ENCODE data around the gene CHCHD3. TPM values are rescaled to one million over a fixed set of nuclear protein-coding genes. Genes with fewer than 3 reads are reported as not detected.

CHCHD3 gene
- total RNA-seq, 5 donors from 2014 or later (not counting 1 experiment from before 2014, with no cell fraction given) = 25.6 to 33.7 (median 30.3) TPM

DNA sequence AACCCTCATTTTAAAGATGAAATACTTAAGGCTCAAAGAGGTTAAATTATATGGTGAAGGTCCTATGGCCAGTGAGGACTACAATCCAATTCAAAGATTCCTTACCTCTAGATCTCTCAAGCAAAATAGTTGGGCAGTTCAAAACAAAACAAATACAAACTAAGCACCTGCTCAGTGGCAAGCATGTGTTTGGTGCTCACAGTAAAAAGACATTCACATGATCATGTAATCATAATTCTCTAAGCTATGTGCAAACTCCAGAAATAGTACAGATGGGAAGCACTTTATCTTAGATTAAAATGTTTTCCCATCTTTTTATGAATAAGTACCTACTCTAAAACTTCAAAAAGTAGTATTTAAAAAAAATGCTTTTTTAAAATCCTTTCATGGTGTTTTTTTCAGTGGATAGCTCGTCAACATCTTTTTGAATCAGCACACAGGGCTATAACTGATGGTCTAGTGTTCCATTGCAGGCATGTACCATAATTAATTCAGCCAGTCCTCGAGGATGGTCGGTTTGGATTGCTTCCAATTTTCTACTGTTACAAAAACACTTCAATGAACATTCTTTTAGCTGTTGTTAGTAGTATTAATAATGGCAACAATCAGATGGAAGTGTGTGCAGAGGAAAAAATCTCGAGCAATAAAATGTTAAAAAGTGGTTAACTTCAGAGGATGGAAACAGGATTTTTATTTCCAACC lies 58.4 kb downstream of the CHCHD3 start:
- no peaks in the 10 kb centered on the region for H3K27me3 ChIP-seq (replicated peaks in 1 of 2; ENCODE audit: control insufficient read depth in 2 of 2, extremely low read depth in 1 of 2, insufficient read depth in 2 of 2, low read length in 1 of 2)
- Mint-ChIP-seq H3K9me3 (peaks cover 0 to 6% (median 2%) of the 10 kb centered on the region in 3 donors), H3K4me1 (peaks cover 0 to 7% (median 2%) of the 10 kb centered on the region in 3 donors), H3K27ac (no peak overlapping the region), H3K36me3 (peaks cover 48% of the 10 kb centered on the region), H3K27me3 (no peaks in the 10 kb centered on the region), H3K4me3 (no peak overlapping the region)
- WGBS (ENCODE audit: insufficient coverage) = no CpG with 5 or more reads among the region's 4 CpGs
- ChIA-PET POLR2A (no interaction called here), CTCF (no interaction called here)
- H3K27ac ChIP-seq (ENCODE audit: low read length) = no peak overlapping the region
- DNase-seq = no peak
- H3K4me3 ChIP-seq (ENCODE audit: control insufficient read depth in 1 of 2, extremely low read depth in 1 of 2, low read length in 1 of 2) = no peak overlapping the region
- no peak for ATAC-seq (replicated peaks in 1 of 4)
- H3K9me3 ChIP-seq = no peaks in the 10 kb centered on the region
- no peaks in the 10 kb centered on the region for H3K4me1 ChIP-seq (ENCODE audit: control insufficient read depth in 1 of 2, extremely low read depth in 1 of 2, insufficient read depth in 2 of 2, low read length in 2 of 2)
- H3K36me3 ChIP-seq (ENCODE audit: control insufficient read depth in 2 of 2, extremely low read depth in 1 of 2, insufficient read depth in 1 of 2, low read length in 1 of 2) = peaks cover 4 to 6% of the 10 kb centered on the region in 2 donors

DNA sequence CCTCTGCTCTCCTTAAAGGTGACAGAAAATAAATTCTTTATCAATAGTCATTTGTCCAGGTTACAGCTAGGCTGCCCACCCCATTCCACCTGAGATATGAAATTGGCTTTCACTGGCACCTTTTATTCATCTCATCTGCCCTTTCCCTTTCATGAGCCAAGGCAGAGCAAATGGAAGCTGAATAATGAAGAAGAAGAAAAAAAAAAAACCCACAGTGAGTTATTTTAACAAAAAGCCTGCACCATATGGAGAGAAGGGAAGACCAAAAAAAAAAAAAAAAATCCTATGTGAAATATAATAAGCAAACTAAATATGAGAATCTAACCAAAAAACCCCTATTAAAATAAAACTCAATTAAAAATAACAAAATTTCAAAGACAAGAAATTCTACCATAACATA lies 59.2 kb downstream of the CHCHD3 start:
- ChIA-PET POLR2A (interaction anchor here in 1 of 2 donors (0.6 kb wide), 1 partner anchor 223 kb away, joined by 4 read pairs; no protein-coding TSS in a partner anchor), CTCF (no interaction called here)
- no peaks in the 10 kb centered on the region for H3K4me1 ChIP-seq (ENCODE audit: control insufficient read depth in 1 of 2, extremely low read depth in 1 of 2, insufficient read depth in 2 of 2, low read length in 2 of 2)
- ATAC-seq (replicated peaks in 1 of 4) (no peak), DNase-seq (no peak)
- no peak overlapping the region for H3K4me3 ChIP-seq (ENCODE audit: control insufficient read depth in 1 of 2, extremely low read depth in 1 of 2, low read length in 1 of 2)
- Mint-ChIP-seq H3K4me3 (no peak overlapping the region), H3K27ac (no peak overlapping the region), H3K4me1 (peaks cover 0 to 5% (median 0%) of the 10 kb centered on the region in 3 donors), H3K9me3 (peaks cover 0 to 6% (median 2%) of the 10 kb centered on the region in 3 donors), H3K36me3 (peaks cover 48% of the 10 kb centered on the region), H3K27me3 (no peaks in the 10 kb centered on the region)
- no peaks in the 10 kb centered on the region for H3K9me3 ChIP-seq
- H3K27ac ChIP-seq (ENCODE audit: low read length) = no peak overlapping the region
- no peaks in the 10 kb centered on the region for H3K27me3 ChIP-seq (replicated peaks in 1 of 2; ENCODE audit: control insufficient read depth in 2 of 2, extremely low read depth in 1 of 2, insufficient read depth in 2 of 2, low read length in 1 of 2)
- peaks cover 4 to 6% of the 10 kb centered on the region in 2 donors for H3K36me3 ChIP-seq (ENCODE audit: control insufficient read depth in 2 of 2, extremely low read depth in 1 of 2, insufficient read depth in 1 of 2, low read length in 1 of 2)

DNA sequence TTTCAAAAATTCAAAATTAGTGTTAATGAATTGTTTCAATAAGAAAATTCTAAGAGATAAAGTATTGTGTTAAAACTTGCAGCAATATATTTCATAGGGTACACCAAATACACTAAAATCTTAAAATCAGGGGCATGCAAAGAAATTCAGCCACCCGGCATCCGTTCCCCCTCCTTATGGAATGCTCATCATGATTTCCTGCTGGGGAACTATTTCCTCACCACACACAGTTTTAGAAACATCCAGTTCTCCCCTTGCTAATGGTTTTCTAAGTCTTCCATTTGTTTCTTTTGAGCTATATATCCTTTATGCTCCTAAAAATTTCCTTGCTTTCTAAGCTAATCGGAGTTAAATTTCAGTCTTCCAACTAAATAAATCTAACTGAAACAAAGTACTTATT lies 60.7 kb downstream of the CHCHD3 start:
- Mint-ChIP-seq H3K36me3 (peaks cover 58% of the 10 kb centered on the region), H3K27me3 (no peaks in the 10 kb centered on the region), H3K4me3 (no peak overlapping the region), H3K27ac (no peak overlapping the region), H3K9me3 (no peaks in the 10 kb centered on the region), H3K4me1 (peaks cover 0 to 7% (median 4%) of the 10 kb centered on the region in 3 donors)
- no peaks in the 10 kb centered on the region for H3K9me3 ChIP-seq
- H3K4me1 ChIP-seq (ENCODE audit: control insufficient read depth in 1 of 2, extremely low read depth in 1 of 2, insufficient read depth in 2 of 2, low read length in 2 of 2) = no peaks in the 10 kb centered on the region
- H3K4me3 ChIP-seq (ENCODE audit: control insufficient read depth in 1 of 2, extremely low read depth in 1 of 2, low read length in 1 of 2) = no peak overlapping the region
- H3K36me3 ChIP-seq (ENCODE audit: control insufficient read depth in 2 of 2, extremely low read depth in 1 of 2, insufficient read depth in 1 of 2, low read length in 1 of 2) = peaks cover 4 to 6% of the 10 kb centered on the region in 2 donors
- no peak for ATAC-seq (replicated peaks in 1 of 4)
- ChIA-PET POLR2A (no interaction called here), CTCF (no interaction called here)
- H3K27me3 ChIP-seq (replicated peaks in 1 of 2; ENCODE audit: control insufficient read depth in 2 of 2, extremely low read depth in 1 of 2, insufficient read depth in 2 of 2, low read length in 1 of 2) = no peaks in the 10 kb centered on the region
- WGBS (ENCODE audit: insufficient coverage) = 50% methylated on average over 2 of the region's 3 CpGs
- no peak overlapping the region for H3K27ac ChIP-seq (ENCODE audit: low read length)
- no peak for DNase-seq

DNA sequence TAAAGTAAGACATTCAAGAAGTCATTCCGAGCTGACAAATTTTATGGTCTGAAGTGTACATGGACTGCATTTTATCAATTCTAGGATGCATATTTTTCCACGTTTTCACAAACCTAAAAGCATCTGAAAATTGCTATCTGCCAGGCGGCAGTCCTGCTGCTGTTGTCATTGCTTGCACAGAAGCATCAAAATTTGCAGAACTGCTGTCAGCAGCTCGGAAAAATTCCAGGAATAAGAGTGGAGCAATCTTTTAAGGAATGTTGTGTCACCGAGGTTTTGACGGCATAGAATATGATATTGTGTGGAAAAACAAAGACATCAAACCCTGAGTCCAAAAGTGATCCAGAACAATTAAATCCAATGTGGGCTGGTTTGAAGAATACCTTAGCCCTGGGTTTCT lies 61.4 kb downstream of the CHCHD3 start:
- H3K4me1 Mint-ChIP-seq = peaks cover 0 to 10% (median 6%) of the 10 kb centered on the region in 3 donors
- H3K36me3 ChIP-seq (ENCODE audit: control insufficient read depth in 2 of 2, extremely low read depth in 1 of 2, insufficient read depth in 1 of 2, low read length in 1 of 2) = peaks cover 4 to 6% of the 10 kb centered on the region in 2 donors
- H3K9me3 ChIP-seq = no peaks in the 10 kb centered on the region
- WGBS (ENCODE audit: insufficient coverage) = 97% methylated on average over 6 of the region's 6 CpGs
- no peak overlapping the region for H3K4me3 Mint-ChIP-seq
- H3K4me1 ChIP-seq (ENCODE audit: control insufficient read depth in 1 of 2, extremely low read depth in 1 of 2, insufficient read depth in 2 of 2, low read length in 2 of 2) = no peaks in the 10 kb centered on the region
- no peak for ATAC-seq (replicated peaks in 1 of 4)
- no peaks in the 10 kb centered on the region for H3K27me3 Mint-ChIP-seq
- DNase-seq = no peak
- H3K36me3 Mint-ChIP-seq = peaks cover 62% of the 10 kb centered on the region
- POLR2A ChIA-PET = no interaction called here
- H3K9me3 Mint-ChIP-seq = no peaks in the 10 kb centered on the region
- CTCF ChIA-PET = no interaction called here
- no peak overlapping the region for H3K27ac Mint-ChIP-seq
- H3K27me3 ChIP-seq (replicated peaks in 1 of 2; ENCODE audit: control insufficient read depth in 2 of 2, extremely low read depth in 1 of 2, insufficient read depth in 2 of 2, low read length in 1 of 2) = no peaks in the 10 kb centered on the region
- no peak overlapping the region for H3K27ac ChIP-seq (ENCODE audit: low read length)
- H3K4me3 ChIP-seq (ENCODE audit: control insufficient read depth in 1 of 2, extremely low read depth in 1 of 2, low read length in 1 of 2) = no peak overlapping the region

DNA sequence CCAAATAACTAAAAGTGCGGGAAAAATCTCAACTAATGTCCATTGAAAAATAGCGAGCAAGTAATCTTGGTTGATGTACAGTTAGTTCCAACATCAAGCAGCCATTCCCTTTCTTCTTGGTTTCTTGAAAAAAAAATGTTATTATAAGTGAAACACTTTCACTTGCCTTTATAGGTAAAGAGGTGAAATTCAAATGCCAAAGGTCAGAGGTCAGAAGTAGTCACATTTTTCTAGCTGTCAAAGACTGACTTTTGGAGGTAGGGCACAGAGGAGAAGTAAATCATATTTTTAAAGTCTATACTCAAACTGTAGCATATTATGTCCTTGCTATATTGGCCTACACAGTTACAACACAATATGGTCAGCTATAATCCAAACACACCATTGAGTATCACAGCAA lies 62.3 kb downstream of the CHCHD3 start:
- ATAC-seq (replicated peaks in 1 of 4) (no peak), DNase-seq (no peak)
- no peaks in the 10 kb centered on the region for H3K27me3 Mint-ChIP-seq
- ChIA-PET POLR2A (no interaction called here), CTCF (no interaction called here)
- H3K27ac Mint-ChIP-seq = no peak overlapping the region
- Histone ChIP-seq H3K4me1 (ENCODE audit: control insufficient read depth in 1 of 2, extremely low read depth in 1 of 2, insufficient read depth in 2 of 2, low read length in 2 of 2) (no peaks in the 10 kb centered on the region), H3K9me3 (no peaks in the 10 kb centered on the region), H3K36me3 (ENCODE audit: control insufficient read depth in 2 of 2, extremely low read depth in 1 of 2, insufficient read depth in 1 of 2, low read length in 1 of 2) (peaks cover 4 to 6% of the 10 kb centered on the region in 2 donors), H3K27ac (ENCODE audit: low read length) (no peak overlapping the region), H3K4me3 (ENCODE audit: control insufficient read depth in 1 of 2, extremely low read depth in 1 of 2, low read length in 1 of 2) (no peak overlapping the region), H3K27me3 (replicated peaks in 1 of 2; ENCODE audit: control insufficient read depth in 2 of 2, extremely low read depth in 1 of 2, insufficient read depth in 2 of 2, low read length in 1 of 2) (no peaks in the 10 kb centered on the region)
- WGBS (ENCODE audit: insufficient coverage) = no CpG with 5 or more reads among the region's 2 CpGs
- peaks cover 3 to 10% (median 6%) of the 10 kb centered on the region in 3 donors for H3K4me1 Mint-ChIP-seq
- H3K4me3 Mint-ChIP-seq = no peak overlapping the region
- peaks cover 64% of the 10 kb centered on the region for H3K36me3 Mint-ChIP-seq
- H3K9me3 Mint-ChIP-seq = no peaks in the 10 kb centered on the region

DNA sequence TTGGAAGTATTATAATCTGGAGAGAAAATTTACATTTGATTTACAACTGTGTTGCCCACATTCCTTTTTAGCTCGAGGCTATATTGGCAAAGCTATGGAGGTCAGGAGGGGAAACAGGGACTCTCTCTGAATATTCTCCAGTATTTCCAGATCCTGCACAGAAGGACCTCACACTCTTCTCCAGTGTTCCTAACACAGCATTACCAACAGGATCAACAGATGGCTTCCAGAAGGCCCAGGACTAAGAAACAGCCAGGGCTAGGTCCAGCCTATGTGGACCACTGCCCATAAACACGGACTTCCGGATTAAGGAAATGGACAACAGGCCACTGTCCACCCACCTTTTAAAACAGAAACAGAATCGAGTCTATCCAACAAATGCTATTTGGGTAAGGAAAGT lies 65.3 kb downstream of the CHCHD3 start:
- Histone ChIP-seq H3K4me1 (ENCODE audit: control insufficient read depth in 1 of 2, extremely low read depth in 1 of 2, insufficient read depth in 2 of 2, low read length in 2 of 2) (no peaks in the 10 kb centered on the region), H3K27me3 (replicated peaks in 1 of 2; ENCODE audit: control insufficient read depth in 2 of 2, extremely low read depth in 1 of 2, insufficient read depth in 2 of 2, low read length in 1 of 2) (no peaks in the 10 kb centered on the region), H3K27ac (ENCODE audit: low read length) (no peak overlapping the region), H3K36me3 (ENCODE audit: control insufficient read depth in 2 of 2, extremely low read depth in 1 of 2, insufficient read depth in 1 of 2, low read length in 1 of 2) (peaks cover 4 to 6% of the 10 kb centered on the region in 2 donors), H3K4me3 (ENCODE audit: control insufficient read depth in 1 of 2, extremely low read depth in 1 of 2, low read length in 1 of 2) (no peak overlapping the region), H3K9me3 (no peaks in the 10 kb centered on the region)
- Mint-ChIP-seq H3K36me3 (peaks cover 51% of the 10 kb centered on the region), H3K4me3 (no peak overlapping the region), H3K9me3 (no peaks in the 10 kb centered on the region), H3K4me1 (peaks cover 5 to 10% (median 6%) of the 10 kb centered on the region in 3 donors), H3K27ac (no peak overlapping the region), H3K27me3 (no peaks in the 10 kb centered on the region)
- DNase-seq = no peak
- no peak for ATAC-seq (replicated peaks in 1 of 4)
- ChIA-PET CTCF (no interaction called here), POLR2A (no interaction called here)
- no CpG with 5 or more reads among the region's 4 CpGs for WGBS (ENCODE audit: insufficient coverage)

DNA sequence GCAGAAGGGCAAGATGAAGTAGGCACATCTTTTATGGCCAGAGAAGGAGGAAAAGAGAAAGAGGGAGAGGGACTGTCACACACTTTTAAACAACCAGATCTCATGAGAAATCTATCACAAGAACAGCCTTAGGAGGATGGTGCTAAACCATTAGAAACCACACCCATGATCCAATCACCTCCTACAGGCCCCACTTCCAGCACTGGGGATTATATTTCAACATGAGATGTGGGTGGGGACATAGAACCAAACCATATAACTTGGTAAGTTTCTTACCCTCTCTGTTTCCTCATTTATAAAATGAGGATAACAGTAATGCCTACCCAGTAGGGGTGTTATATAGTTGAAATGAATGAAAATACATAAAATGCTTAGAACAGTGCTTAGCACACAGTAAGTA lies 66.0 kb downstream of the CHCHD3 start:
- no peak overlapping the region for H3K4me3 ChIP-seq (ENCODE audit: control insufficient read depth in 1 of 2, extremely low read depth in 1 of 2, low read length in 1 of 2)
- Mint-ChIP-seq H3K27me3 (no peaks in the 10 kb centered on the region), H3K4me3 (no peak overlapping the region), H3K36me3 (peaks cover 50% of the 10 kb centered on the region), H3K4me1 (peaks cover 5 to 11% (median 7%) of the 10 kb centered on the region in 3 donors), H3K27ac (no peak overlapping the region), H3K9me3 (no peaks in the 10 kb centered on the region)
- ATAC-seq (replicated peaks in 1 of 4) (no peak), DNase-seq (no peak)
- H3K4me1 ChIP-seq (ENCODE audit: control insufficient read depth in 1 of 2, extremely low read depth in 1 of 2, insufficient read depth in 2 of 2, low read length in 2 of 2) = no peaks in the 10 kb centered on the region
- H3K36me3 ChIP-seq (ENCODE audit: control insufficient read depth in 2 of 2, extremely low read depth in 1 of 2, insufficient read depth in 1 of 2, low read length in 1 of 2) = peaks cover 4 to 6% of the 10 kb centered on the region in 2 donors
- no peak overlapping the region for H3K27ac ChIP-seq (ENCODE audit: low read length)
- CTCF ChIA-PET = no interaction called here
- POLR2A ChIA-PET = no interaction called here
- no peaks in the 10 kb centered on the region for H3K9me3 ChIP-seq
- no peaks in the 10 kb centered on the region for H3K27me3 ChIP-seq (replicated peaks in 1 of 2; ENCODE audit: control insufficient read depth in 2 of 2, extremely low read depth in 1 of 2, insufficient read depth in 2 of 2, low read length in 1 of 2)

Data from T-cell (primary cell).